ENCODE measurements around the gene DDX1.

- TF ChIP-seq MAX (IDR thresholded peaks at IDR 0.05) (no peak), REST (IDR thresholded peaks at IDR 0.05; ENCODE audit: low read depth) (no peak), CREB1 (IDR thresholded peaks at IDR 0.05; ENCODE audit: low read depth) (no peak), ZBTB7A (IDR thresholded peaks at IDR 0.05; ENCODE audit: low read depth) (no peak), TEAD4 (IDR thresholded peaks at IDR 0.05) (no peak), EP300 (IDR thresholded peaks at IDR 0.05; ENCODE audit: borderline replicate concordance) (no peak)
Measured at GRCh38 chr2:15679386-15679924, 87.8 kb downstream of the DDX1 start.

Measured in Ishikawa (cell line).